ENCODE results near the gene NHLRC3. TPM values are rescaled to one million over a fixed set of nuclear protein-coding genes. Genes with fewer than 3 reads are reported as not detected.

Gene NHLRC3
- total RNA-seq, 6 experiments from 2014 or later = 11.2 to 20.9 (median 15.7) TPM

- H3K36me3 ChIP-seq = peaks cover 0 to 51% (median 8%) of the 10 kb centered on the region in 4 donors
- no peaks in the 10 kb centered on the region for H3K4me1 ChIP-seq
- no peak overlapping the region for H3K4me3 ChIP-seq
- DNase-seq = no peak
- TF ChIP-seq POLR2A (IDR thresholded peaks at IDR 0.05) (no peak), CTCF (IDR thresholded peaks at IDR 0.05) (no peak)
- ATAC-seq = no peak
- H3K9me3 ChIP-seq = no peaks in the 10 kb centered on the region
- intact Hi-C loops (cut with DNase I) = no loop called here
- no peaks in the 10 kb centered on the region for H3K27me3 ChIP-seq
- no peak overlapping the region for H3K27ac ChIP-seq
- 93% methylated on average over 4 of the region's 4 CpGs for WGBS (ENCODE audit: insufficient coverage, low coverage, low lambda C conversion rate, missing lambda C conversion rate)
These were observed 17.3 kb upstream of the NHLRC3 start for GRCh38 chr13:39020853-39021462.

GRCh38 chr13:39023316-39023715 is 14.9 kb upstream of the NHLRC3 start:
- DNase-seq (no peak), ATAC-seq (peak in 2 of 4 donors; percentile 32 to 38)
- TF ChIP-seq CTCF (IDR thresholded peaks at IDR 0.05) = no peak
- TF ChIP-seq POLR2A (IDR thresholded peaks at IDR 0.05) = no peak
- no peak overlapping the region for H3K4me3 ChIP-seq
- peaks cover 0 to 60% (median 8%) of the 10 kb centered on the region in 4 donors for H3K36me3 ChIP-seq
- 81% methylated on average over 2 of the region's 2 CpGs for WGBS (ENCODE audit: insufficient coverage, low coverage, low lambda C conversion rate, missing lambda C conversion rate)
- no peaks in the 10 kb centered on the region for H3K4me1 ChIP-seq
- no peak overlapping the region for H3K27ac ChIP-seq
- no peaks in the 10 kb centered on the region for H3K9me3 ChIP-seq
- intact Hi-C loops (cut with DNase I) = no loop called here
- no peaks in the 10 kb centered on the region for H3K27me3 ChIP-seq

- TF ChIP-seq CTCF (IDR thresholded peaks at IDR 0.05) = no peak
- no peak for TF ChIP-seq POLR2A (IDR thresholded peaks at IDR 0.05)
- no peaks in the 10 kb centered on the region for H3K27me3 ChIP-seq
- DNase-seq = no peak
These were observed 14.5 kb upstream of the NHLRC3 start for GRCh38 chr13:39023761-39024160.

GRCh38 chr13:39025433-39025839 is 12.8 kb upstream of the NHLRC3 start:
- WGBS (ENCODE audit: insufficient coverage, low coverage, low lambda C conversion rate, missing lambda C conversion rate) = 92% methylated on average over 2 of the region's 2 CpGs
- Histone ChIP-seq H3K4me1 (no peaks in the 10 kb centered on the region), H3K27ac (no peak overlapping the region), H3K27me3 (no peaks in the 10 kb centered on the region), H3K4me3 (no peak overlapping the region), H3K36me3 (peaks cover 0 to 57% (median 8%) of the 10 kb centered on the region in 4 donors), H3K9me3 (no peaks in the 10 kb centered on the region)
- TF ChIP-seq POLR2A (IDR thresholded peaks at IDR 0.05) (no peak), CTCF (IDR thresholded peaks at IDR 0.05) (no peak)
- ATAC-seq (no peak), DNase-seq (no peak)
- intact Hi-C loops (cut with DNase I) = no loop called here

More at GRCh38 chr13:39023761-39024160, 14.5 kb upstream of the NHLRC3 start:
- intact Hi-C loops (cut with DNase I) = no loop called here
- no peak for ATAC-seq
- H3K36me3 ChIP-seq = peaks cover 0 to 63% (median 8%) of the 10 kb centered on the region in 4 donors
- no peak overlapping the region for H3K4me3 ChIP-seq
- H3K4me1 ChIP-seq = no peaks in the 10 kb centered on the region
- H3K27ac ChIP-seq = no peak overlapping the region
- H3K9me3 ChIP-seq = no peaks in the 10 kb centered on the region

All from right lobe of liver (tissue), 6 donors.